ENCODE data around the gene THEMIS2. TPM values are rescaled to one million over a fixed set of nuclear protein-coding genes. Genes with fewer than 3 reads are reported as not detected.
A peak's percentile ranks its signal among the peaks of the same experiment; 100 is the strongest.

The THEMIS2 gene
- total and polyA plus RNA-seq, 2 of the 13 experiments (the other 11 are each of a cell fraction or from before 2014, with no cell fraction given) = 0.38 to 1.5 TPM

- TF ChIP-seq ZNF280D (CRISPR knock-in tag; IDR thresholded peaks at IDR 0.05) = no peak; the same call in 1 of the 2 replicates
- TF ChIP-seq SMAD9 (CRISPR knock-in tag; IDR thresholded peaks at IDR 0.05) = no peak
- TF ChIP-seq ZNF143 (CRISPR knock-in tag; IDR thresholded peaks at IDR 0.05) = peak; percentile 93
- TF ChIP-seq CAMTA2 (CRISPR knock-in tag; IDR thresholded peaks at IDR 0.05; ENCODE audit: borderline replicate concordance) = 0 out of 2 replicates have a peak, but pooled peaks have one; percentile 31
- TF ChIP-seq FOXA3 (CRISPR knock-in tag; IDR thresholded peaks at IDR 0.05) = peak; percentile 72
- no peak for TF ChIP-seq LRRFIP1 (CRISPR knock-in tag; conservative IDR thresholded peaks at IDR 0.05)
- peak; percentile 58; the same call in 1 of the 2 replicates for TF ChIP-seq SOX5 (CRISPR knock-in tag; IDR thresholded peaks at IDR 0.05; ENCODE audit: borderline replicate concordance)
- TF ChIP-seq HMG20A (CRISPR knock-in tag; IDR thresholded peaks at IDR 0.05; ENCODE audit: borderline replicate concordance) = no peak
- TF ChIP-seq RXRB (CRISPR knock-in tag; IDR thresholded peaks at IDR 0.05; ENCODE audit: borderline replicate concordance) = peak; percentile 42; the same call in 1 of the 2 replicates
- peak; percentile 58; the same call in 1 of the 2 replicates for TF ChIP-seq ZNF558 (CRISPR knock-in tag; IDR thresholded peaks at IDR 0.05; ENCODE audit: borderline replicate concordance)
- TF ChIP-seq POLR2G (IDR thresholded peaks at IDR 0.05; ENCODE audit: low read depth, low read length) = peak; percentile 98
- no peak; the same call in 1 of the 2 replicates for TF ChIP-seq KDM4B (CRISPR knock-in tag; IDR thresholded peaks at IDR 0.05)
- peak; percentile 81; the same call in 1 of the 2 replicates for TF ChIP-seq E2F2 (CRISPR knock-in tag; IDR thresholded peaks at IDR 0.05; ENCODE audit: borderline replicate concordance)
- TF ChIP-seq BORCS8-MEF2B (CRISPR knock-in tag; IDR thresholded peaks at IDR 0.05) = peak; percentile 76; the same call in 1 of the 2 replicates
- TF ChIP-seq TOPORS (CRISPR knock-in tag; IDR thresholded peaks at IDR 0.05) = 0 out of 2 replicates have a peak, but pooled peaks have one; percentile 2
- TF ChIP-seq ZNF879 (CRISPR knock-in tag; IDR thresholded peaks at IDR 0.05) = no peak
- TF ChIP-seq ZNF564 (CRISPR knock-in tag; IDR thresholded peaks at IDR 0.05) = no peak; the same call in 1 of the 2 replicates
- no peak for TF ChIP-seq ZMAT5 (CRISPR knock-in tag; IDR thresholded peaks at IDR 0.05; ENCODE audit: borderline replicate concordance, low read depth)
- TF ChIP-seq ZNF598 (CRISPR knock-in tag; IDR thresholded peaks at IDR 0.05; ENCODE audit: borderline replicate concordance) = peak; percentile 35; the same call in 1 of the 2 replicates
These were observed 41.5 kb upstream of the THEMIS2 start, which contains the start of gene PPP1R8 (continued) for GRCh38 chr1:27830621-27831440.

Measured in HepG2 (cell line).